GM12878 (cell line): ENCODE measurements around the gene ENO2. TPM values are rescaled to one million over a fixed set of nuclear protein-coding genes. Genes with fewer than 3 reads are reported as not detected.

Source experiments
- ATAC-seq: fragments of 200-7000 bp; cut with Tn5 transposase; 3 replicates; pipeline ENCODE4 v1.9.1; 2020; ENCODE audit warnings: mild to moderate bottlenecking, moderate library complexity
- BruUV-seq: library from RNA; stranded (reverse); fragments of 400-500 nt; replicated peaks from 2 replicates; lab custom pipeline; 2021; lab: Mats Ljungman, UMichigan
- CTCF ChIA-PET: fragments of 300-600 bp; sonication (Branson Sonifier 250); formaldehyde crosslinking; extraction: SDS; loops from one replicate; lab custom pipeline; 2021; ENCODE audit warnings: inconsistent platforms; lab: Yijun Ruan, JAX
- POLR2A ChIA-PET: fragments of 350-600 bp; formaldehyde crosslinking; extraction: SDS; loops from one replicate; lab custom pipeline; 2021; ENCODE audit warnings: inconsistent platforms; lab: Charles Lee
- RAD21 ChIA-PET: fragments of 300-600 bp; sonication (Branson Sonifier 250); formaldehyde crosslinking; loops from one replicate; lab custom pipeline; 2023; ENCODE audit warnings: antibody characterized with exemption; ENCODE audit not compliant: unreplicated experiment; lab: Charles Lee
- SMC1A ChIA-PET: fragments of 300-600 bp; sonication (Branson Sonifier 250); formaldehyde crosslinking; loops from one replicate; lab custom pipeline; 2023; ENCODE audit not compliant: unreplicated experiment, uncharacterized antibody; lab: Charles Lee
- DNase-seq: peaks from one replicate; pipeline ENCODE4 v3.0.0-alpha.2; 2011; ENCODE audit warnings: low read depth, low spot score
- FAIRE-seq: peaks from 3 replicates; lab custom pipeline; 2011; peaks lifted over from hg19 to GRCh38; lab: Jason Lieb, UNC
- H2AFZ ChIP-seq: 2 replicates; pipeline ENCODE4 v1.6.0; 2011; ENCODE audit warnings: low read depth, low read length, control low read depth; ENCODE audit not compliant: control insufficient read depth
- H3K27ac ChIP-seq: 2 replicates; pipeline ENCODE4 v1.5.1; 2011; ENCODE audit warnings: control low read depth; ENCODE audit not compliant: control insufficient read depth, insufficient read depth
- H3K27me3 ChIP-seq, 2 experiments: replicated peaks in 1 of 2; 2 replicates each; pipeline versions ENCODE4 v1.6.0 to v1.6.1; 2011; ENCODE audit warnings: low read length in 1 of 2; ENCODE audit not compliant: control insufficient read depth in 2 of 2, insufficient read depth in 2 of 2
- H3K36me3 ChIP-seq, 2 experiments: 2 replicates each; pipeline ENCODE4 v1.5.1; 2011; ENCODE audit warnings: low read length in 1 of 2; ENCODE audit not compliant: control insufficient read depth in 2 of 2, insufficient read depth in 2 of 2
- H3K4me1 ChIP-seq: 2 replicates; pipeline ENCODE4 v1.6.1; 2011; ENCODE audit warnings: mild to moderate bottlenecking, low read length, moderate library complexity, mixed read lengths; ENCODE audit not compliant: control insufficient read depth, insufficient read depth
- H3K4me2 ChIP-seq: 2 replicates; pipeline ENCODE4 v1.6.0; 2011; ENCODE audit warnings: control low read depth; ENCODE audit not compliant: control insufficient read depth, insufficient read depth
- H3K4me3 ChIP-seq: fragments of 200-600 bp; sonication (generic); 2 replicates; pipeline ENCODE4 v1.5.1; 2016
- H3K79me2 ChIP-seq: 2 replicates; pipeline ENCODE4 v1.6.0; 2011; ENCODE audit warnings: low read length; ENCODE audit not compliant: control insufficient read depth, insufficient read depth
- H3K9ac ChIP-seq: 2 replicates; pipeline ENCODE4 v1.8.0; 2011; ENCODE audit warnings: low read length, control low read depth, mixed read lengths; ENCODE audit not compliant: control insufficient read depth, insufficient read depth
- H3K9me3 ChIP-seq: replicated peaks from 3 replicates; pipeline ENCODE4 v1.5.1; 2011; ENCODE audit warnings: mild to moderate bottlenecking, low read length; ENCODE audit not compliant: control insufficient read depth, insufficient read depth
- H4K20me1 ChIP-seq: 2 replicates; pipeline ENCODE4 v1.6.0; 2011; ENCODE audit not compliant: control insufficient read depth, insufficient read depth
- BHLHE40 ChIP-seq, 2 experiments: fragments of 450-650 bp in 1 of 2; IDR thresholded peaks; 2 replicates each; pipeline ENCODE4 v1.6.1; 2011 to 2017; ENCODE audit warnings: low read depth in 2 of 2, borderline replicate concordance in 1 of 2, improper control_type of control experiment in 1 of 2, low read length in 1 of 2, mild to moderate bottlenecking in 1 of 2
- CEBPB ChIP-seq, 2 experiments: fragments of 150-350 bp in 1 of 2; IDR thresholded peaks; 2 replicates each; pipeline ENCODE4 v1.6.1; 2012 to 2014; ENCODE audit warnings: low read depth in 2 of 2, low read length in 2 of 2, borderline replicate concordance in 1 of 2, inconsistent platforms in 1 of 2
- CREM ChIP-seq: IDR thresholded peaks from 2 replicates; pipeline ENCODE4 v1.6.1; 2014; ENCODE audit warnings: antibody characterized with exemption, low read depth
- GATAD2B ChIP-seq: fragments of 450-650 bp; conservative IDR thresholded peaks from 2 replicates; pipeline ENCODE4 v1.6.1; 2017; ENCODE audit warnings: low read depth, mild to moderate bottlenecking, moderate library complexity
- IRF3 ChIP-seq: fragments of 450-650 bp; IDR thresholded peaks from 2 replicates; pipeline ENCODE4 v1.6.1; 2014; ENCODE audit warnings: mild to moderate bottlenecking
- IRF4 ChIP-seq: IDR thresholded peaks from 2 replicates; pipeline ENCODE4 v1.6.1; 2011; ENCODE audit warnings: low read depth, low read length
- NKRF ChIP-seq: fragments of 450-650 bp; conservative IDR thresholded peaks from 2 replicates; pipeline ENCODE4 v1.6.1; 2017; ENCODE audit warnings: mild to moderate bottlenecking, moderate library complexity
- SKIL ChIP-seq: fragments of 450-650 bp; IDR thresholded peaks from 2 replicates; pipeline ENCODE4 v1.6.1; 2017; ENCODE audit warnings: mild to moderate bottlenecking, low read depth, inconsistent platforms; ENCODE audit not compliant: poor library complexity, severe bottlenecking
- SREBF2 ChIP-seq: IDR thresholded peaks from 2 replicates; pipeline ENCODE4 v1.6.1; 2012; ENCODE audit warnings: mild to moderate bottlenecking, low read length
- TAF1 ChIP-seq: IDR thresholded peaks from 2 replicates; pipeline ENCODE4 v1.6.1; 2011; ENCODE audit warnings: mild to moderate bottlenecking, low read depth, low read length, borderline replicate concordance
- TCF7 ChIP-seq: IDR thresholded peaks from 2 replicates; pipeline ENCODE4 v1.6.1; 2014; ENCODE audit warnings: antibody characterized with exemption, borderline replicate concordance
- YY1 ChIP-seq: IDR thresholded peaks from 2 replicates; pipeline ENCODE4 v1.6.1; 2011; ENCODE audit warnings: low read depth, mild to moderate bottlenecking, low read length
- ZBED1 ChIP-seq: IDR thresholded peaks from 2 replicates; pipeline ENCODE4 v1.6.1; 2016; ENCODE audit warnings: borderline replicate concordance
- ZSCAN29 ChIP-seq: fragments of 450-650 bp; IDR thresholded peaks from 2 replicates; pipeline ENCODE4 v1.6.1; 2017; ENCODE audit warnings: mild to moderate bottlenecking, moderate library complexity
- WGBS: methylation state at CpG from one replicate; pipeline ENCODE4 v1.1.6; 2016; ENCODE audit warnings: low lambda C conversion rate; ENCODE audit not compliant: insufficient replicate concordance, insufficient coverage; ENCODE audit errors: missing lambda C conversion rate; 5-methylcytosine and 5-hydroxymethylcytosine counted together
- in situ Hi-C: fragments of 300-500 bp; cut with MboI; formaldehyde crosslinking; loops from 9 replicates; pipeline ENCODE4 v1.14.3; 2018; ENCODE audit warnings: mixed read lengths
- intact Hi-C: fragments of 100-400 bp; cut with micrococcal nuclease; formaldehyde crosslinking; loops from one replicate; pipeline ENCODE4 v1.14.2; 2022; ENCODE audit not compliant: unreplicated experiment
- polyA plus RNA-seq, 11 experiments: library from polyadenylated mRNA; depleted of rRNA in 4 of 11; unstranded in 6 of 11; stranded (reverse) in 5 of 11; fragments of >200 nt; fragmentation: Nextera tagmentation in 4 of 11; fragmentation: Illumina TruSeq in 1 of 11; extraction: Ambion mirVana in 4 of 11; extraction: Trizol in 1 of 11; gene quantifications; 1 replicate in 1 of 11; 2 replicates in 10 of 11; pipeline versions ENCODE4 v1.2.1 to v1.2.3, GENCODE V29; 2011 to 2016; ENCODE audit warnings: inconsistent platforms in 2 of 11, missing spikeins in 2 of 11, low read depth in 1 of 11
- total RNA-seq, 4 experiments: library from RNA; depleted of rRNA in 3 of 4; stranded (reverse); fragments of >200 nt in 3 of 4; fragmentation: Illumina TruSeq in 1 of 4; extraction: Trizol in 1 of 4; gene quantifications; 2 replicates each; pipeline versions ENCODE4 v1.2.1 to v1.2.3, GENCODE V29; 2013 to 2021

ENO2 gene
- total and polyA plus RNA-seq, 10 of the 15 experiments (the other 5 are each of a cell fraction or from before 2014, with no cell fraction given), result 24.8 to 196 (median 43.1) TPM

- H2AFZ ChIP-seq, result peak within 1 kb of the TSS; percentile 32
- TSS peak; percentile 94 for BruUV-seq
- in situ Hi-C loops (no loop called here), intact Hi-C loops (loop anchor here (1.0 to 2.0 kb wide), 6 partner anchors 16 to 165 kb away; partner anchors contain the start of genes C1R, C1RL, EMG1 and LPCAT3)
- FAIRE-seq (no peak), DNase-seq (peak; percentile 93), ATAC-seq (peak; percentile 77)
- WGBS, result under 1% methylated on average over 31 of the region's 31 CpGs
- CTCF ChIA-PET, result interaction anchor here (0.7 to 11.6 kb wide), 25 partner anchors 9 to 201 kb away, joined by 3 to 645 read pairs (median 6); partner anchors contain the start of genes C1R, C1RL, LPCAT3 and SPSB2
- peak within 1 kb of the TSS; percentile 91 for H3K27ac ChIP-seq
- peak within 1 kb of the TSS; percentile 78 for H3K4me3 ChIP-seq
- no peaks in the 10 kb centered on the region for H4K20me1 ChIP-seq
- H3K36me3 ChIP-seq, result peaks cover 2 to 8% of the 10 kb centered on the region in 2 experiments; a peak in 2 of 4 replicates
- SMC1A ChIA-PET, result interaction anchor here (0.7 to 11.6 kb wide), 18 partner anchors 9 to 891 kb away, joined by 3 to 395 read pairs (median 5); partner anchors contain the start of genes C1RL, ENO2, LPCAT3 and SPSB2
- RAD21 ChIA-PET, result interaction anchor here (0.6 to 7.0 kb wide), 18 partner anchors 9 to 177 kb away, joined by 3 to 426 read pairs (median 8); partner anchors contain the start of genes ATN1, C1RL, CDCA3 and LPCAT3
- POLR2A ChIA-PET, result interaction anchor here (0.6 to 17.8 kb wide), 20 partner anchors 9 to 191 kb away, joined by 3 to 524 read pairs (median 4); partner anchors contain the start of genes C1RL, CDCA3, LPCAT3 and LRRC23
- H3K79me2 ChIP-seq, result peaks cover 25% of the 10 kb centered on the region
- no peaks in the 10 kb centered on the region for H3K27me3 ChIP-seq
- H3K4me1 ChIP-seq, result peaks cover 28% of the 10 kb centered on the region
- H3K4me2 ChIP-seq, result peak within 1 kb of the TSS; percentile 70
- H3K9me3 ChIP-seq, result no peaks in the 10 kb centered on the region
- H3K9ac ChIP-seq, result peak within 1 kb of the TSS; percentile 90
- TF ChIP-seq TAF1 (peak; percentile 78), GATAD2B (no peak), TCF7 (peak; percentile 82), NKRF (peak; percentile 71), SKIL (peak; percentile 78), ZSCAN29 (peak; percentile 74; the same call in 1 of the 2 replicates), IRF3 (no peak), YY1 (peak; percentile 88), IRF4 (peak; percentile 62), ZBED1 (peak; percentile 100), SREBF2 (no peak), CREM (peak; percentile 90), CEBPB (IDR thresholded peaks at IDR 0.05; ENCODE audit: borderline replicate concordance in 1 of 2, low read depth in 2 of 2, low read length in 2 of 2) (no peak), BHLHE40 (IDR thresholded peaks at IDR 0.05; ENCODE audit: borderline replicate concordance in 1 of 2, low read depth in 2 of 2, low read length in 1 of 2) (peak in 1 of 2 experiments; percentile 51; a peak in 3 of 4 replicates)
Observed at GRCh38 chr12:6943722-6944380, 29.5 kb downstream of the ENO2 start, which contains the start of the genes C12orf57 and RNU7-1. Gene C12orf57 (plus strand): TSS chr12:6944022. CDS start chr12:6944122, 100 bp downstream. Gene RNU7-1 (plus strand): TSS chr12:6943816.
